GM23338 (cell line): ENCODE data around the gene BNIPL. TPM values are rescaled to one million over a fixed set of nuclear protein-coding genes. Genes with fewer than 3 reads are reported as not detected.

ENCODE experiments used
- ETS1 ChIP-seq: IDR thresholded peaks from 2 replicates; pipeline ENCODE4 v1.6.1; 2016; ENCODE audit warnings: antibody characterized with exemption
- EZH2 ChIP-seq: fragments of 200-600 bp; sonication (generic); IDR thresholded peaks from one replicate; pipeline ENCODE4 v1.8.0; 2017; ENCODE audit warnings: antibody characterized with exemption, mild to moderate bottlenecking, low read depth; ENCODE audit not compliant: unreplicated experiment
- JUNB ChIP-seq: IDR thresholded peaks from one replicate; pipeline ENCODE4 v1.6.1; 2016; ENCODE audit warnings: antibody characterized with exemption; ENCODE audit not compliant: unreplicated experiment
- POLR2AphosphoS5 ChIP-seq: IDR thresholded peaks from 2 replicates; pipeline ENCODE4 v1.6.1; 2016; ENCODE audit warnings: antibody characterized with exemption, low read depth
- ZNF114 ChIP-seq: fragments of 250-450 bp; sonication (Bioruptor Pico); IDR thresholded peaks from 2 replicates; pipeline ENCODE4 v1.5.0; 2020; ENCODE audit warnings: mild to moderate bottlenecking, moderate library complexity
- ZNF331 ChIP-seq: fragments of 250-450 bp; sonication (Bioruptor Pico); IDR thresholded peaks from 2 replicates; pipeline ENCODE4 v1.5.0; 2020; ENCODE audit warnings: low read depth, mild to moderate bottlenecking, moderate library complexity
- polyA plus RNA-seq: library from polyadenylated mRNA; unstranded; fragments of >200 nt; fragmentation: Nextera tagmentation; extraction: Ambion mirVana; gene quantifications from 2 replicates; pipeline ENCODE4 v1.2.1, GENCODE V29; 2016
- total RNA-seq: library from RNA; depleted of rRNA; stranded (reverse); fragments of >200 nt; shearing (Covaris generic); gene quantifications from 2 replicates; pipeline ENCODE4 v1.2.3, GENCODE V29; 2014
- TF ChIP-seq, protein P1 (sequence below): fragments of 250-450 bp; sonication (Bioruptor Pico); IDR thresholded peaks from 2 replicates; pipeline ENCODE4 v1.5.0; 2020; ENCODE audit warnings: mild to moderate bottlenecking, moderate library complexity
- TF ChIP-seq, protein P2 (sequence below): IDR thresholded peaks from one replicate; pipeline ENCODE4 v1.6.1; 2018; ENCODE audit warnings: antibody characterized with exemption; ENCODE audit not compliant: unreplicated experiment

Gene BNIPL
- total and polyA plus RNA-seq, 2 experiments from 2014 or later: 0.91 to 1.2 TPM

GRCh38 chr1:151013518-151013917, 22.9 kb upstream of the BNIPL start (continued):
- TF ChIP-seq, protein P1, sequence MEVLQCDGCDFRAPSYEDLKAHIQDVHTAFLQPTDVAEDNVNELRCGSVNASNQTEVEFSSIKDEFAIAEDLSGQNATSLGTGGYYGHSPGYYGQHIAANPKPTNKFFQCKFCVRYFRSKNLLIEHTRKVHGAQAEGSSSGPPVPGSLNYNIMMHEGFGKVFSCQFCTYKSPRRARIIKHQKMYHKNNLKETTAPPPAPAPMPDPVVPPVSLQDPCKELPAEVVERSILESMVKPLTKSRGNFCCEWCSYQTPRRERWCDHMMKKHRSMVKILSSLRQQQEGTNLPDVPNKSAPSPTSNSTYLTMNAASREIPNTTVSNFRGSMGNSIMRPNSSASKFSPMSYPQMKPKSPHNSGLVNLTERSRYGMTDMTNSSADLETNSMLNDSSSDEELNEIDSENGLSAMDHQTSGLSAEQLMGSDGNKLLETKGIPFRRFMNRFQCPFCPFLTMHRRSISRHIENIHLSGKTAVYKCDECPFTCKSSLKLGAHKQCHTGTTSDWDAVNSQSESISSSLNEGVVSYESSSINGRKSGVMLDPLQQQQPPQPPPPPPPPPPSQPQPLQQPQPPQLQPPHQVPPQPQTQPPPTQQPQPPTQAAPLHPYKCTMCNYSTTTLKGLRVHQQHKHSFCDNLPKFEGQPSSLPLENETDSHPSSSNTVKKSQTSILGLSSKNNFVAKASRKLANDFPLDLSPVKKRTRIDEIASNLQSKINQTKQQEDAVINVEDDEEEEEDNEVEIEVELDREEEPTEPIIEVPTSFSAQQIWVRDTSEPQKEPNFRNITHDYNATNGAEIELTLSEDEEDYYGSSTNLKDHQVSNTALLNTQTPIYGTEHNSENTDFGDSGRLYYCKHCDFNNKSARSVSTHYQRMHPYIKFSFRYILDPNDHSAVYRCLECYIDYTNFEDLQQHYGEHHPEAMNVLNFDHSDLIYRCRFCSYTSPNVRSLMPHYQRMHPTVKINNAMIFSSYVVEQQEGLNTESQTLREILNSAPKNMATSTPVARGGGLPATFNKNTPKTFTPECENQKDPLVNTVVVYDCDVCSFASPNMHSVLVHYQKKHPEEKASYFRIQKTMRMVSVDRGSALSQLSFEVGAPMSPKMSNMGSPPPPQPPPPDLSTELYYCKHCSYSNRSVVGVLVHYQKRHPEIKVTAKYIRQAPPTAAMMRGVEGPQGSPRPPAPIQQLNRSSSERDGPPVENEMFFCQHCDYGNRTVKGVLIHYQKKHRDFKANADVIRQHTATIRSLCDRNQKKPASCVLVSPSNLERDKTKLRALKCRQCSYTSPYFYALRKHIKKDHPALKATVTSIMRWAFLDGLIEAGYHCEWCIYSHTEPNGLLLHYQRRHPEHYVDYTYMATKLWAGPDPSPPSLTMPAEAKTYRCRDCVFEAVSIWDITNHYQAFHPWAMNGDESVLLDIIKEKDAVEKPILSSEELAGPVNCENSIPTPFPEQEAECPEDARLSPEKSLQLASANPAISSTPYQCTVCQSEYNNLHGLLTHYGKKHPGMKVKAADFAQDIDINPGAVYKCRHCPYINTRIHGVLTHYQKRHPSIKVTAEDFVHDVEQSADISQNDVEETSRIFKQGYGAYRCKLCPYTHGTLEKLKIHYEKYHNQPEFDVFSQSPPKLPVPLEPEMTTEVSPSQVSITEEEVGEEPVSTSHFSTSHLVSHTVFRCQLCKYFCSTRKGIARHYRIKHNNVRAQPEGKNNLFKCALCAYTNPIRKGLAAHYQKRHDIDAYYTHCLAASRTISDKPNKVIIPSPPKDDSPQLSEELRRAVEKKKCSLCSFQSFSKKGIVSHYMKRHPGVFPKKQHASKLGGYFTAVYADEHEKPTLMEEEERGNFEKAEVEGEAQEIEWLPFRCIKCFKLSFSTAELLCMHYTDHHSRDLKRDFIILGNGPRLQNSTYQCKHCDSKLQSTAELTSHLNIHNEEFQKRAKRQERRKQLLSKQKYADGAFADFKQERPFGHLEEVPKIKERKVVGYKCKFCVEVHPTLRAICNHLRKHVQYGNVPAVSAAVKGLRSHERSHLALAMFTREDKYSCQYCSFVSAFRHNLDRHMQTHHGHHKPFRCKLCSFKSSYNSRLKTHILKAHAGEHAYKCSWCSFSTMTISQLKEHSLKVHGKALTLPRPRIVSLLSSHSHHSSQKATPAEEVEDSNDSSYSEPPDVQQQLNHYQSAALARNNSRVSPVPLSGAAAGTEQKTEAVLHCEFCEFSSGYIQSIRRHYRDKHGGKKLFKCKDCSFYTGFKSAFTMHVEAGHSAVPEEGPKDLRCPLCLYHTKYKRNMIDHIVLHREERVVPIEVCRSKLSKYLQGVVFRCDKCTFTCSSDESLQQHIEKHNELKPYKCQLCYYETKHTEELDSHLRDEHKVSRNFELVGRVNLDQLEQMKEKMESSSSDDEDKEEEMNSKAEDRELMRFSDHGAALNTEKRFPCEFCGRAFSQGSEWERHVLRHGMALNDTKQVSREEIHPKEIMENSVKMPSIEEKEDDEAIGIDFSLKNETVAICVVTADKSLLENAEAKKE (CRISPR knock-in tag): no peak
- no peak for TF ChIP-seq JUNB
- TF ChIP-seq, protein P2, sequence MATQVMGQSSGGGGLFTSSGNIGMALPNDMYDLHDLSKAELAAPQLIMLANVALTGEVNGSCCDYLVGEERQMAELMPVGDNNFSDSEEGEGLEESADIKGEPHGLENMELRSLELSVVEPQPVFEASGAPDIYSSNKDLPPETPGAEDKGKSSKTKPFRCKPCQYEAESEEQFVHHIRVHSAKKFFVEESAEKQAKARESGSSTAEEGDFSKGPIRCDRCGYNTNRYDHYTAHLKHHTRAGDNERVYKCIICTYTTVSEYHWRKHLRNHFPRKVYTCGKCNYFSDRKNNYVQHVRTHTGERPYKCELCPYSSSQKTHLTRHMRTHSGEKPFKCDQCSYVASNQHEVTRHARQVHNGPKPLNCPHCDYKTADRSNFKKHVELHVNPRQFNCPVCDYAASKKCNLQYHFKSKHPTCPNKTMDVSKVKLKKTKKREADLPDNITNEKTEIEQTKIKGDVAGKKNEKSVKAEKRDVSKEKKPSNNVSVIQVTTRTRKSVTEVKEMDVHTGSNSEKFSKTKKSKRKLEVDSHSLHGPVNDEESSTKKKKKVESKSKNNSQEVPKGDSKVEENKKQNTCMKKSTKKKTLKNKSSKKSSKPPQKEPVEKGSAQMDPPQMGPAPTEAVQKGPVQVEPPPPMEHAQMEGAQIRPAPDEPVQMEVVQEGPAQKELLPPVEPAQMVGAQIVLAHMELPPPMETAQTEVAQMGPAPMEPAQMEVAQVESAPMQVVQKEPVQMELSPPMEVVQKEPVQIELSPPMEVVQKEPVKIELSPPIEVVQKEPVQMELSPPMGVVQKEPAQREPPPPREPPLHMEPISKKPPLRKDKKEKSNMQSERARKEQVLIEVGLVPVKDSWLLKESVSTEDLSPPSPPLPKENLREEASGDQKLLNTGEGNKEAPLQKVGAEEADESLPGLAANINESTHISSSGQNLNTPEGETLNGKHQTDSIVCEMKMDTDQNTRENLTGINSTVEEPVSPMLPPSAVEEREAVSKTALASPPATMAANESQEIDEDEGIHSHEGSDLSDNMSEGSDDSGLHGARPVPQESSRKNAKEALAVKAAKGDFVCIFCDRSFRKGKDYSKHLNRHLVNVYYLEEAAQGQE: no peak
- TF ChIP-seq ZNF114: no peak
- no peak for TF ChIP-seq POLR2AphosphoS5
- TF ChIP-seq EZH2: no peak
- TF ChIP-seq ZNF331 (CRISPR knock-in tag): no peak
- no peak for TF ChIP-seq ETS1
